Fibroblast of skin of left biceps (primary cell): ENCODE results near the gene JHY.

Experiments used
- DNase-seq, 2 experiments: peaks; one replicate each; pipeline ENCODE4 v3.0.0-alpha.2; 2013; ENCODE audit warnings: low read depth in 2 of 2

The JHY gene

GRCh38 chr11:122871302-122871701, 11.3 kb upstream of the JHY start:
- no peak for DNase-seq

- no peak for DNase-seq
These were observed 10.5 kb upstream of the JHY start for GRCh38 chr11:122872046-122872445.

- no peak for DNase-seq
These were observed 7.6 kb upstream of the JHY start for GRCh38 chr11:122874991-122875390.

DNA sequence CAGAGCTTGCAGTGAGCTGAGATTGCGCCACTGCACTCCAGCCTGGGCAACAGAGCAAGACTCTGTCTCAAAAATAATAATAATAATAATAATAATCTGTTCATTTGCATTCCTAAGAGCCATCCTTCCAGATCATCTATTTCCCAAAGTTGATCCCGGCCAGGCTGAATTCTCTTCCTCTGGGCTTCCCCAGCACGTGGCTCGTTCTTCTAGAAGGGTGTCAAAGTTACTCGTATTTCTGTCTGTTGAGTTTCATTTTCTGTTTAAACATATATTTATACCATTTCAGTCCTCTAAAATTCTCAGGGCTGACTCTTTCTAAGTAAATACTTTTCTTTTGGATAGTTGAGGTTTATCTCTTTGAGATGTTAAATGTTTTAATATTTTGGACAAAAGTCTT, 4.8 kb upstream of the JHY start:
- DNase-seq: no peak

DNA sequence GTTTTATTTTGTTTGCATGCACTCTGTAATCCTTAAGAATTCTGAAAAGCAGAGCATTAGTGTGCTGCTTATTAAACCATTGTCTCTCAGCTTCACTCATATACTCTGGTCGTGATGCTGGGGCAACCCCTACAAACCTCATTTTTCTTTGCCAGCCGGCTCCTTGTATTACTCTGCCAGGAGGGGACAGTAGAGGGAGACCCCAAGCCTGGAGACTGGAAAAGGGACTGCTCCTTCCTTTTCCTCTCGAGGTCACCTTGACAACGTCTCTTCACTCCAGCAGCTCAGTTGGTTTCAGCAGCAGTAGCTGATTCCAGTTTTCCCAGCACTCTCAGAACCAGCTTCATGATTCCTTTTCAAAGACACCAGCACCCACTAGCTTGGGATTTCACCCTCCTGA, 2.8 kb upstream of the JHY start:
- DNase-seq: no peak

DNA sequence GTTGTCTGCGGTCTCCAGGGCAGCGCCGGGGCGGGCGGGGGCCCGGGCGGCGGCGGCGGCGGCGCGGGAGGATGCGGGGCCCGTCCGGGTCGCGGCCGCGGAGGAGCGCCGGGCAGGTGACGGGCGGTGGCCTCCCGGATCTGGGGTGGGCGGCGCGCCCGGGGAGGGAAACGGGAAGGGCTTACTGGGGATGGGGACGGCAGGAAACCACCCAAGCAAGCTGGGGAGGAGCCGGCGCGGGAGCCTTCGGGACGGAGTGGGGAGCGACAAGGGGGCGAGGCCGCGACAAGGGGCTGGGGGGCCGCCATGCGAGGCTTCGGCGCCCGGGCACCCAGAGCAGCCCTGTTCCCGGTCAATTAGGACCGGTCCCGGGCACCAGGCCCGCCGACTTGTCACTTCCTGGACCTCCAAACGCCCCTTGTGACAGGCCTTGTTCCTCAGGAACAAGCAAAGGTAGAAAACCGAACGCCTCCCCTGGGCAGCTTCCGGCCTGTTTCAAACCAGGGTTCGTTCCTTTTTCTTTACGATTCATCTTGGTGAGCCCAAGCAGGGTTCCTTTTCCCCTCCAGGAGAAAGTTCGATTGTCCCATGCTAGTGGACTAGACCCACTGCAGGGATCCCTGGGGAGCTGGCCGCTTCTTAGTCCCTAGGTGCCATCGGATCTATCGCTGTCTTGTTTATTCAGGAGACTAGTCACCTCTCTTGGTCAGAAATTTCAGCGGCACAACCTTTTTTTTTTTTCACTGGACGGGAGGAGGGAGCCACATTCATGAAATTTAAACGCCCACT, 492 bp downstream of the JHY start:
- DNase-seq: no peak

- peak; percentile 84 for DNase-seq
These were observed 1.1 kb downstream of the JHY start for GRCh38 chr11:122883646-122883979.

DNA sequence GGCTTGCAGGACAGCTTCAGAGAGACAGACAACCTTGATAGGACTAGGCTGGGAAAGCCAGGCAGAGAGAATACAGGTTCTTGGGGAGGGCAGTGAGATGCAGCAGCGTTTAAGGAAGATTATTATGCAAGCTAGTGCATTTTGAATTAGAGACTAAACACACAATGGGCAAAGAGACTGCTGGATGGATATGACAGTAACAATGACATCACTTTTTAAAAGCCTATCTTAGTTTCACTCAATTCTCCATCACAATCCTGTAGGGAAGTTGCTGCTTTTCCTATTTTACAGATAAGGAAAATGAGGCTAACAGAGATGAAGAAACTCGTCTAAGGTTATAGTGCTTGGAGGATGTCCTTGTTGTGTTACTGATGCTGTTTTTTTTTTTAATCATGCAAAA, 5.6 kb downstream of the JHY start:
- DNase-seq: no peak

GRCh38 chr11:122893131-122893530, 10.6 kb downstream of the JHY start:
- no peak for DNase-seq

DNA sequence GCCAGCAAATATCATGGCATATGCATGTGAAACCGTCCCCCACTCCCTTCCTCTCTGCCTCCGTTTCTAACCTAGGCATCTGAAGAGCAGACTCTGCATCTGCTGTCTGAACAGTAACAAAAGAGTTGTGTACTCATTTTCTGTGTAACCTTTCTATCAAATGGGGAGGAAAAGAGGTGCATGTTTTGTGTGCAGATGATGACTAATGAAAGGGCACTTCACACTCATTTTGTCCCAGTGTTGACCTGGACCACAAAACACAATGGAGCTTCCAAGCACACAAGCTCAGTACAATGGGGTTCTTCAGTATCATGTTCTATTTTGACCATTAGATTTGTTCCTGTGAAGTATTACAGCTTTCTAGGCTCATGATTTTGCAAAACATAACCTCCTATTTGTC, 13.0 kb downstream of the JHY start:
- DNase-seq: no peak

GRCh38 chr11:122897606-122898210, 15.1 kb downstream of the JHY start:
- peak in 1 of 2 experiments; percentile 53 for DNase-seq

- DNase-seq: no peak
These were observed 16.2 kb downstream of the JHY start for GRCh38 chr11:122898799-122899198.

DNA sequence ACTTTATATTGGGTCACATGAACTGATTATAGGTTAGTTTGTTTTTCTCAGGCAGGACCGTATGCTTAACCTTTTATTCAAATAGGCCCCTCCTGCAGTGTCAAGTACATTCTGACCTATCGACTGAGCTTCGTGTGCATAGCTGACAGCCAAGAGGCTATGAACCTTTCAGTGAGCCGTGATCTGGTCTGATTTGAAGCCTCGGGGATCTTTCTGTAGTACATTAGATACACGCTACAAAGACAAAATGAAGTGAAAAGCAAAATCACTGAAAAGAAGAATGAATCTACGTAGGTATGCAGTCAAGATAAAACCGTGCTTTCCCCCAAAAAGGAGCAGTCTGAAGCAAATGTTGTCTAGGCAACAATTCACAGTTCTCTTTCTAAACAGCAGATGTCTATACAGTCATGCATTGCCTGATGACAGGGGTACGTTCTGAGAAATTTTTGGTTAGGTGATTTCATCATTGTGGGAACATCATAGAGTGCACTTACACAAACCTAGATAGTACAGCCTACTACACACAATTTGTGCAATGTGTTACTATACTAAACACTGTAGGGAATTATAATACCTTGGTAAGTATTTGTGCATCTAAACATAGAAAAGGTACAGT, 18.1 kb downstream of the JHY start:
- DNase-seq: no peak

DNA sequence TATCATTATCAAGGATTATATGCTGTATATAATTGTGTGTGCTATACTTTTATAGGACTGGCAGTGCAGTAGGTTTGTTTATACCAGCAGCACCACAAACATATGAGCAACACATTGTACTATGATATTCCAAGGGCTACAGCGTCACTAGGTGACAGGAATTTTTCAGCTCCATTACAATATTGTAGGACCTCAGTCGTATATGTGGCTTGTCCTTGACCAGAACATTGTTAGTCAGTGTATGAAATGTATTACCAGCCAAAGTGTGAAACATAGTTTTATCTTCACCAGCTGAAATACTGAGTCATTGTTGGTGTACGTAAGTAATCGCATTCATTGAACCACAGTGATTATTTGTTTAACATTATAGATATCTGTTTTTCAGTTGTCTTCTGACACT, 20.4 kb downstream of the JHY start:
- no peak for DNase-seq

- DNase-seq: no peak
These were observed 28.2 kb downstream of the JHY start for GRCh38 chr11:122910775-122911174.

DNA sequence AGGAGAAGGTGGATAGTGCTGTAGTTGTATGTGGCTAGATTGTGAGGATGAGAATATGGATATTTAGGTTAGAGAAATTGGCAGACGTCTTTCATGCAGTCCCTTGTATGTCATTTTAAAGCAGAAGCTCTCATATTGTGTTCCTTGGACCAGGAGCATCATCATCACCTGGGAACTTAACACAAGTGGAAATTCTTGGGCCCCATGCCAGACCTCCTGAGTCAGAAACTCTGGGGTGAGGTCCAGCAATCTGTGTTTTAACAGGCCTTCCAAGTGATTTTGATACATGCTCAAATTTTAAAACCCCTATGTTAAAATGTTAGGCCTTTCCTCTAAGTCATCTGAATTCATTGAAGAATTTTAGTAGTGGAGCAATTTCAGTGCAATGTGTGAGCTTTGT, 34.8 kb downstream of the JHY start:
- DNase-seq: no peak

- no peak for DNase-seq
These were observed 36.2 kb downstream of the JHY start for GRCh38 chr11:122918734-122919133.

DNA sequence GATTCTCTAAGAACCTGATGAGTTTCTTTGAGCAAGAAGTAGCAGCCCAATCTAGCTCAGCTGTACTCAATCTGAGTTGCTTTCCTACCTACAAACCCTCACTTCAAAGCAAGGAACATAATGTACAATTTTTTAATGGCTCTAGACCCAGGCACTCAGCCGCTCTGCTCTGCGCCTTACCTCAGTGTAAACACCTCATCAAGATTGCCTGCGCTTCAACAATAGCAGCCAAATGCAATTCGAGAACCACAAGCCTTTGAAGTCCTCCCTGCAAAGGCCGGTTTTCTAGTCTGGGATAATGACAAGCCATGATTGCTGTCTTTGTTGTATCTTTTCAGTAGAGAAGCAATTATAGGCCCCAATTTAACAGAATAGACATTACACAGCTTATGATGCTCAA, 38.0 kb downstream of the JHY start:
- no peak for DNase-seq

DNA sequence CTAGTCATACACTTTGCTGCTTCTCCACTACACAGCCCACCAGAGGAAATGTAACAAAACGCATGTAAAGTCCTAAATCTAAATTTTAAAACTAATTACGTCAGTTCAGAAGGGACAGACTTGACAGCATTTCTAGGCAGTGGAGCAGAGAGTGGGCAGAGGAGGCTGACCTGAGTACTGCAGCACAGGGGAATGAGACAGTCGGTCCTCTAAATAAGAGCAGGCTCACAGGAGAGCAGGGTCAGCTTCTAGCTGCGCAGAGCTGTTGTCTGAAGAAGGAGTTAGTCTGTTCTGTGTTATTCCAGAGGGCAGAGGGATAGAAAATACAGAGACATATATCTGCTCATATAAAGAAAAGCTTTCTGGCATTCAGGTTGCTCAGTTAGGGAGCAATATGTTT, 40.3 kb downstream of the JHY start:
- no peak for DNase-seq

GRCh38 chr11:122923302-122923701, 40.7 kb downstream of the JHY start:
- no peak for DNase-seq

- DNase-seq: no peak
These were observed 49.0 kb downstream of the JHY start for GRCh38 chr11:122931510-122931909.

GRCh38 chr11:122933416-122933815, 50.9 kb downstream of the JHY start:
- no peak for DNase-seq

- no peak for DNase-seq
These were observed 55.4 kb downstream of the JHY start for GRCh38 chr11:122937983-122938382.
